ENCODE results near the gene FOXN3. TPM values are rescaled to one million over a fixed set of nuclear protein-coding genes. Genes with fewer than 3 reads are reported as not detected.
"Not testable (repeated sequence)": the region's sequence is repeated elsewhere in the genome, so short reads cannot be mapped to it uniquely, and the experiment has no call there.

The FOXN3 gene
- total RNA-seq, 1 donor from 2014 or later = 31.8 TPM

DNA sequence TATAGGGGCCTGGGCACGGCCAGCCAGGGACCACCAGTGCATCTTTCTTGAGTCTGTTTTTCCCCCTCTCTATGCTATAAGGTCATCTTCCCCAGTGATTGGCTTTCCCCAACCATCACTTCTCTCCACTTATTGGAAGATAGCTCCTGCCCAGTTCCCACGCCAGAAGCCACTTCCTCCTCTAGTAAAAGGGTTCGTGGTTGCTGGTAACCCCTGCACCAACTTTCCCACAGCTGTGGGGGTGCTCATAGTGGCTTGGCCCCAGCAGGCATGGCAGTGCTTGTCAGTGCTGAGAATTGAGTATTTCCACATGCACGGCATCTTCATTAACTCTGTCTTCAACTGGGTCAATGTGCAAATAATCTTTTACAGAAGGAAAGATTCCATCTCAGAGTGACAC, 215.4 kb downstream of the FOXN3 start:
- H3K4me1 ChIP-seq (ENCODE audit: control insufficient read depth in 3 of 3, insufficient read depth in 3 of 3, low read length in 3 of 3) = peaks cover 10 to 31% (median 26%) of the 10 kb centered on the region in 3 donors
- no peak overlapping the region for H3K27ac ChIP-seq (ENCODE audit: low read depth, low read length)
- no peaks in the 10 kb centered on the region for H3K27me3 ChIP-seq (ENCODE audit: control insufficient read depth in 3 of 3, insufficient read depth in 3 of 3, low read length in 3 of 3)
- no peak overlapping the region for H3K9ac ChIP-seq (ENCODE audit: low read depth in 1 of 3, low read length in 3 of 3)
- H3K36me3 ChIP-seq (ENCODE audit: control insufficient read depth in 3 of 3, insufficient read depth in 3 of 3, low read length in 3 of 3) = peaks cover 0 to 2% (median 2%) of the 10 kb centered on the region in 3 donors
- no peaks in the 10 kb centered on the region for H3K9me3 ChIP-seq (ENCODE audit: control insufficient read depth in 3 of 3, low read length in 3 of 3)
- H3K4me3 ChIP-seq (ENCODE audit: low read length in 3 of 3) = no peak overlapping the region

DNA sequence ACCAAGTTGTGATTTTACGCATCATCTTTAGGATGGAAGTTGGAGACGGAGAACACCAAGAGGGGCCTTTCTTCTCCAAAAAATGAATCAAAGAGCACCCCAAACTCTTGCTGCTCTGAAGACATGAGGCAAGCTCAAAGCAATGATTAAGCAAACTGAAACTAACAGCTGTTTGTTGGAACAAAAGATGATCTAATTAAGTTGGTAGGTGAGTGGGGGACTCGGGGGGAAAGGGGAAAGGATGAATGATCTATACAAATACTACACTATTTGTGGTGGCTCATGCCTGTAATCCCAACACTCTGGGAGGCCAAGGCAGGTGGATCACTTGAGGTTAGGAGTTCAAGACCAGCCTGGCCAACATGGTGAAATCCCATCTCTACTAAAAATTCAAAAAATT, 217.7 kb downstream of the FOXN3 start:
- peak overlapping the region; percentile 31 for H3K27ac ChIP-seq (ENCODE audit: low read depth, low read length)
- not testable (repeated sequence) for H3K27me3 ChIP-seq (ENCODE audit: control insufficient read depth in 3 of 3, insufficient read depth in 3 of 3, low read length in 3 of 3); H3K36me3 ChIP-seq (ENCODE audit: control insufficient read depth in 3 of 3, insufficient read depth in 3 of 3, low read length in 3 of 3); H3K9me3 ChIP-seq (ENCODE audit: control insufficient read depth in 3 of 3, low read length in 3 of 3); H3K9ac ChIP-seq (ENCODE audit: low read depth in 1 of 3, low read length in 3 of 3)
- H3K4me1 ChIP-seq (ENCODE audit: control insufficient read depth in 3 of 3, insufficient read depth in 3 of 3, low read length in 3 of 3) = peaks cover 10 to 28% (median 26%) of the 10 kb centered on the region in 3 donors
- H3K4me3 ChIP-seq (ENCODE audit: low read length in 3 of 3) = peak overlapping the region in 1 of 3 donors; percentile 18

DNA sequence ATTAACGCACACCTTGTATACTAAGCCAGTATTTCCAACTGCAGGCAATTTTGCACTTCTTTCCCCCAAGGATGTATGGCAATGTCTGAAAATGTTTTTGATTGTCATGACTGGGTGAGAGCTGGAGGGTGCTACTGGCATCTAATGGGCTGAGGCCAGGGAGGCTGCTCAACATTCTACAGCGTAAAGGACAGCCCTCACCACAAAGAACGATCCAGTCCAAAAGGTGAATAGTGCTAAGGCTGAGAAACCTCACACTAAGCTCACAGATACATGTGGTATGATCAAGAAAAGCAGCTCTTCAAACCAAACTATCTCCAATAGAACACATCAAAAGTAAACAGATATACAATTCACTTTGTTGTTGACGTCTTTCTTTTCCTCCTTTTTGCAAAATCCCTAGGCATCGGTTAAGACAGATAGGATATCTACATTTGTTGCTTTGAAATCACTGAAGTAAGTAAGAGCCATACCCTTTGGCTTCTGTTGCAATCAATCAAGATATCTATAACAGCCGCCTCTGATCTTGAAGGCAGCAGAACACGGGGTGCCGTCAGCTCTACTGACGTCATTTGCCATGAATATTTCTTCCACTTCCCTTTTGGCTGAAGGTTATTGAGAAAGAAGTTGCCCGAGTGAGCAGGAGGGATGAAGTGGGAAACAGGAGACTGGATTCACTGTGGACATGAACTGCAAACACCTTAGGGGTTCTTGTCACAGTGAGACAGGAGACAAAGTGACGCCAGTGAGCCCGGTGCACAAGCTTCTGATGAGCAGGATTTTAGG, 218.3 kb downstream of the FOXN3 start:
- peaks cover 0 to 2% (median 0%) of the 10 kb centered on the region in 3 donors for H3K36me3 ChIP-seq (ENCODE audit: control insufficient read depth in 3 of 3, insufficient read depth in 3 of 3, low read length in 3 of 3)
- peak overlapping the region in 2 of 3 donors; percentile 16 to 18 for H3K4me3 ChIP-seq (ENCODE audit: low read length in 3 of 3)
- peaks cover 10 to 28% (median 26%) of the 10 kb centered on the region in 3 donors for H3K4me1 ChIP-seq (ENCODE audit: control insufficient read depth in 3 of 3, insufficient read depth in 3 of 3, low read length in 3 of 3)
- peak overlapping the region; percentile 31 for H3K27ac ChIP-seq (ENCODE audit: low read depth, low read length)
- H3K27me3 ChIP-seq (ENCODE audit: control insufficient read depth in 3 of 3, insufficient read depth in 3 of 3, low read length in 3 of 3) = no peaks in the 10 kb centered on the region
- H3K9ac ChIP-seq (ENCODE audit: low read depth in 1 of 3, low read length in 3 of 3) = no peak overlapping the region
- no peaks in the 10 kb centered on the region for H3K9me3 ChIP-seq (ENCODE audit: control insufficient read depth in 3 of 3, low read length in 3 of 3)

DNA sequence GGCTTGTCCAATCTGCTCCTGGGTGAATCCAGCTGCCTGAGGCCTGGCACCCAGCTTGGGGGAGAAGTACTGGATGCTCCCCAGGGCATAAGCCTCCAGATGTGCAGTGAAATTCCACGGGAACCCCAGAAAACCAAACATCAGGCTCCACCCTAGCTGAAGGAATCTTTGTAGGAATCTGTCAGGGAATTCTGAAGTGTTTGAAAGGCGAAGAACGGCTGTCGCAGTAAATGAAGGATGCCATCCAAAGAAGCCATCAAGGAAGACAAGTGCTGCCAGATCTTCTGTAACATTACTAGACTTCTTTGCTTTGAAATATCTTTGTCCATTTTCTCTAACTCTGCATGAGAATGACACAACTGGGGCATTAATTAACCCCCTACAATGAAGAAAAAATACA, 219.4 kb downstream of the FOXN3 start:
- Histone ChIP-seq H3K9ac (ENCODE audit: low read depth in 1 of 3, low read length in 3 of 3) (no peak overlapping the region), H3K9me3 (ENCODE audit: control insufficient read depth in 3 of 3, low read length in 3 of 3) (no peaks in the 10 kb centered on the region), H3K36me3 (ENCODE audit: control insufficient read depth in 3 of 3, insufficient read depth in 3 of 3, low read length in 3 of 3) (peaks cover 0 to 2% (median 0%) of the 10 kb centered on the region in 3 donors), H3K27me3 (ENCODE audit: control insufficient read depth in 3 of 3, insufficient read depth in 3 of 3, low read length in 3 of 3) (no peaks in the 10 kb centered on the region), H3K27ac (ENCODE audit: low read depth, low read length) (no peak overlapping the region), H3K4me1 (ENCODE audit: control insufficient read depth in 3 of 3, insufficient read depth in 3 of 3, low read length in 3 of 3) (peaks cover 10 to 28% (median 19%) of the 10 kb centered on the region in 3 donors), H3K4me3 (ENCODE audit: low read length in 3 of 3) (no peak overlapping the region)

DNA sequence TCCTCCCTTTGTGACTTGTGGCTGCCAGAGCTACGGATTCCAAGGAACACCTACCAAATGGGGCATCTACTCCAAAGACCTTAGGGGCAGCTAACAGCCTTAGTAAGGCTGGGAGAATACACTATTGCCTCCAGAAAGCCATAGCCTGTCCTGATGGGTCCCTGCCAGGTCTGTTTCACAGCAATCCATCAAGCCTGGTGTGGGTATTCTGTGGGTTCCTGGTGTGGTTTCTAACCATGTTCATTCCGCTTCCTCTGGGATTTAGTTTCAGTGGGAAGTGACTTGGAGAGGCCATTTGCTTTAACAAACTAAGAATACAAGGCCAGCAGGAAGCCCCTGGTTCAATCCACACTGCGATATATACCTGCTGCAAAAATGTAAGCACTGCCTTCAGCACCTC, 220.5 kb downstream of the FOXN3 start:
- no peak overlapping the region for H3K27ac ChIP-seq (ENCODE audit: low read depth, low read length)
- H3K36me3 ChIP-seq (ENCODE audit: control insufficient read depth in 3 of 3, insufficient read depth in 3 of 3, low read length in 3 of 3) = peaks cover 0 to 2% (median 0%) of the 10 kb centered on the region in 3 donors
- no peaks in the 10 kb centered on the region for H3K9me3 ChIP-seq (ENCODE audit: control insufficient read depth in 3 of 3, low read length in 3 of 3)
- no peak overlapping the region for H3K9ac ChIP-seq (ENCODE audit: low read depth in 1 of 3, low read length in 3 of 3)
- peaks cover 6 to 18% (median 8%) of the 10 kb centered on the region in 3 donors for H3K4me1 ChIP-seq (ENCODE audit: control insufficient read depth in 3 of 3, insufficient read depth in 3 of 3, low read length in 3 of 3)
- no peak overlapping the region for H3K4me3 ChIP-seq (ENCODE audit: low read length in 3 of 3)
- no peaks in the 10 kb centered on the region for H3K27me3 ChIP-seq (ENCODE audit: control insufficient read depth in 3 of 3, insufficient read depth in 3 of 3, low read length in 3 of 3)

DNA sequence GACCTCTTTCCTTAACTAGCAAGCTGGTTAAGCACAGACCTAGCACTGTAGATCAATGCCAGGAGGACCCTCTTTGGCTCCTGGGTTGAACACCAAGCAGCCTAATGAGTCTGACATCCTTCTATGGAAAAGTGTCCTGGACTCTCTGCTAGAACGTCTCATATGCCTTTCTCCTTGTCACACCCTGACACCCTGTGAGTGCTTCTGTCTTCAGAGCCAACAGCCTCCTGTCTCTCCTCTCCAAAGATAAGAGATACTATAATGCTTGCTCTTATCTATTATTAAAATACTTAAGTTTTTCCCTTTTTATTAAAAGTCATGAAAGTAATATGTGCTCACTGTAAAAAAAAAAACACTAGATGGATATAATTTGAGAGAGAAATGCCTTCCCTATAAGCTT, 222.7 kb downstream of the FOXN3 start:
- H3K4me1 ChIP-seq (ENCODE audit: control insufficient read depth in 3 of 3, insufficient read depth in 3 of 3, low read length in 3 of 3) = peaks cover 6 to 14% (median 8%) of the 10 kb centered on the region in 3 donors
- H3K27me3 ChIP-seq (ENCODE audit: control insufficient read depth in 3 of 3, insufficient read depth in 3 of 3, low read length in 3 of 3) = no peaks in the 10 kb centered on the region

DNA sequence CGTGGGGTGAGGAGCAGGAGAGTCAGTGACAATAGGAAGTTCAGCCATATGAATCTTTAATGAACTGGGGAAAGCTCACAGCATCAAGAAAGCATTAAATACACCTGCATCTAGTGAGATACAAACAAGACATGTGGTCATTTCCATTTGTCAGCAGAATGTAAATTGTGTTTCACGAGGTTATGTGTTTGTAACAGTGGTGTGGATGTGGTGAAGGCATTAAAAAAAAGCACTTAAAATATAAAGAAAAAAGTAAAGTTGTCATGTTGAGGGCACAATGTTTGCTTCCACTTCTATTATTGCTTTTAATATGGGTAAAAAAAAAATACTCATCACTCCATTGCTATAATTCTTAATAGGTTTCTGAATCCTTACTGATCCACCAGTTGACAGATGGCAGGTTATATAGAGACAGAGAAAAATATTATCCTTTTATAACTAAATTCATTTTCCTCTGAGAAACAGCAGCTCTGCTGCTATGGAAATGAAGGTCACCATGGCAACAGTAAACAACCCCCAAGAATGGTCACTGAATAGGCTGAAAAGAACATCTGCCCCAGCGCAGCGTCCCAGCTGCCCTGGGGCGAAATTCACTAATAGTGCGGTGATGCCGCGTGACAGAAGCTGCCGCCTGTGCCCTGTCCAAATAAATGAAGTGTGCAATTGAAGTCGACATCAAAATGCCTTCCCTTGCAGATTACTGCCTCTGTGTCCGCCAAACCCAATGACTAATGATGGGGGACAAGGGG, 226.1 kb downstream of the FOXN3 start:
- Histone ChIP-seq H3K9ac (ENCODE audit: low read depth in 1 of 3, low read length in 3 of 3) (no peak overlapping the region), H3K4me3 (ENCODE audit: low read length in 3 of 3) (no peak overlapping the region)

More for the DNA sequence above, 222.7 kb downstream of the FOXN3 start:
- H3K27ac ChIP-seq (ENCODE audit: low read depth, low read length) = no peak overlapping the region
- no peak overlapping the region for H3K9ac ChIP-seq (ENCODE audit: low read depth in 1 of 3, low read length in 3 of 3)
- H3K9me3 ChIP-seq (ENCODE audit: control insufficient read depth in 3 of 3, low read length in 3 of 3) = no peaks in the 10 kb centered on the region
- no peak overlapping the region for H3K4me3 ChIP-seq (ENCODE audit: low read length in 3 of 3)
- peaks cover 2 to 4% (median 4%) of the 10 kb centered on the region in 3 donors for H3K36me3 ChIP-seq (ENCODE audit: control insufficient read depth in 3 of 3, insufficient read depth in 3 of 3, low read length in 3 of 3)

DNA sequence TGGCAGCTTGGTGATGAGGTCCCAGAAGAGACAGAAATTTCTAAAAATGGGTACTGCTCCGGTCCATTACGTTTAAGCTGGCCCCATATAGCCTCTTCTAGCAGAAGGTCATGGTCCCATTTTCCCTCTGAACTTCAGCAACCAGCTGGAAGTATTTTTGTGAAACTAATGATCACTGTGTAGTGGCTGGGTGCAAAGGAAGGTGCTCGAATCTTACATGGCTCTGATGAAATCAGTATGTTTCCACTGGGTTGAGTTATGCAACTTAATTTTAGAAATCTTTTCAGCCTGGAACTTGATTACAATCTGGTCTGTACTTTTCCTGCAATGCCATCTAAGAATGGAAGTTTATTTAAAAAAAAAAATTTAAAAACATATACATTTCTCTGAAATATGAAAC, 228.5 kb downstream of the FOXN3 start:
- H3K4me3 ChIP-seq (ENCODE audit: low read length in 3 of 3) = no peak overlapping the region
- no peak overlapping the region for H3K9ac ChIP-seq (ENCODE audit: low read depth in 1 of 3, low read length in 3 of 3)
- peaks cover 3 to 6% (median 4%) of the 10 kb centered on the region in 3 donors for H3K36me3 ChIP-seq (ENCODE audit: control insufficient read depth in 3 of 3, insufficient read depth in 3 of 3, low read length in 3 of 3)
- H3K27me3 ChIP-seq (ENCODE audit: control insufficient read depth in 3 of 3, insufficient read depth in 3 of 3, low read length in 3 of 3) = no peaks in the 10 kb centered on the region
- no peaks in the 10 kb centered on the region for H3K9me3 ChIP-seq (ENCODE audit: control insufficient read depth in 3 of 3, low read length in 3 of 3)
- H3K4me1 ChIP-seq (ENCODE audit: control insufficient read depth in 3 of 3, insufficient read depth in 3 of 3, low read length in 3 of 3) = peaks cover 40 to 43% (median 41%) of the 10 kb centered on the region in 3 donors
- H3K27ac ChIP-seq (ENCODE audit: low read depth, low read length) = no peak overlapping the region

More for the DNA sequence above, 226.1 kb downstream of the FOXN3 start:
- H3K27ac ChIP-seq (ENCODE audit: low read depth, low read length) = no peak overlapping the region
- H3K36me3 ChIP-seq (ENCODE audit: control insufficient read depth in 3 of 3, insufficient read depth in 3 of 3, low read length in 3 of 3) = peaks cover 3 to 6% (median 4%) of the 10 kb centered on the region in 3 donors
- no peaks in the 10 kb centered on the region for H3K9me3 ChIP-seq (ENCODE audit: control insufficient read depth in 3 of 3, low read length in 3 of 3)
- peaks cover 20 to 22% (median 21%) of the 10 kb centered on the region in 3 donors for H3K4me1 ChIP-seq (ENCODE audit: control insufficient read depth in 3 of 3, insufficient read depth in 3 of 3, low read length in 3 of 3)
- no peaks in the 10 kb centered on the region for H3K27me3 ChIP-seq (ENCODE audit: control insufficient read depth in 3 of 3, insufficient read depth in 3 of 3, low read length in 3 of 3)

DNA sequence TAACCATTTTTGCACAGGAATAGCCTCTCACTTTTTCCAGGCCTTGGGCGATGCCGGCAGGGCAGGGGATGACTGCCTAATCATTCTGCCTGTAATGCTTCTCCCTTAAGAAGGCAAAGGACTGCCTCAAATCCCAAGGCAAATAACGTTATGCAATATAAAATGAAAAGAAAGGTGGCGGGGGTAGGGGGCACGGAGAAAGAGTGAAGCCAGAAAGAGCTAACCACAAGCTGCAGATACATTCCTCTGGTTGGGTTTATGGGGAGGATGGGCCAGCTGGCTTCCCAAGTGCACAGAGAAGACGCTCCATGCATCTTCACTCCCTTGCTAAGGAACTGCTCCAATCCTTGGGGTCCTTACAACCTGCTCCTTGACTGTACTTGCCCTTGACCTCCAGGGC, 229.5 kb downstream of the FOXN3 start:
- Histone ChIP-seq H3K9ac (ENCODE audit: low read depth in 1 of 3, low read length in 3 of 3) (peak overlapping the region in 2 of 3 donors; percentile 57 to 69), H3K36me3 (ENCODE audit: control insufficient read depth in 3 of 3, insufficient read depth in 3 of 3, low read length in 3 of 3) (peaks cover 3 to 6% (median 4%) of the 10 kb centered on the region in 3 donors), H3K4me3 (ENCODE audit: low read length in 3 of 3) (peak overlapping the region in 1 of 3 donors; percentile 35), H3K4me1 (ENCODE audit: control insufficient read depth in 3 of 3, insufficient read depth in 3 of 3, low read length in 3 of 3) (peaks cover 40 to 45% (median 41%) of the 10 kb centered on the region in 3 donors), H3K9me3 (ENCODE audit: control insufficient read depth in 3 of 3, low read length in 3 of 3) (no peaks in the 10 kb centered on the region), H3K27me3 (ENCODE audit: control insufficient read depth in 3 of 3, insufficient read depth in 3 of 3, low read length in 3 of 3) (no peaks in the 10 kb centered on the region), H3K27ac (ENCODE audit: low read depth, low read length) (peak overlapping the region; percentile 95)
